ENCODE measurements around the gene AMBN.

DNA sequence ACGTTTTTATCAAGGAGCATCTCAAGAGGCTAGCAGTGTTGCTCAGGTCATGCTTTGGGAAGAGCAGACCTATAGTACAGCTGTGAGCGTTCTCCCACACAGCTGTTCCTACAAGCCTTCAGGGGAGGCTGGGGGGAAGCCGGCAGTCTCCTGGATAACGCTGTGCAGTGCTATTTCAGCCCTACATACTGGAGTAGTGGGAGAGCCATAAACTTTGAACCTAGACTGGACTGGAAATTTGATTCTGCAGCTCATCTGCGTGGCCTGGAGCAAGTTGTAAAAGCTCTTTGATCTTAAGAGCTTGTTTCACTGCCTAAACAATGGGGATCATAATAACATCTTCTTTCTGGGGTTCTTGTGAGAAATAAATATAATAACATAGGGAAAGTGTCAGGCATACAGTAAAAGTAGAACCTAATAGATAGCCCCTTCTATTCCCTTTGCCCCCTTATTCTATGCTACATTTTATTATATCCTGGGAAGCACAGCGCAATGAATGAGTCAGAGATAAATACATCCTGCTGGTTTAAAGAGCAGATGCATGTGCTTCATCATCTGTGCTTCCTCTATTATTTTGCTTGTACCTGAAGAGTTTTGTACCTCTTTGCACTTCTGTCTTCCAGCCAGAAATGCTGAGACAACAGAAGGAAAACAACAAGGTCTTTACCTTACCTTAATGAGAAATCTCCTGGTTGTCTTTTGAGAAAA lies 14.7 kb upstream of the AMBN start:
- no peak for TF ChIP-seq NFIC (IDR thresholded peaks at IDR 0.05)
- TF ChIP-seq YY1 (IDR thresholded peaks at IDR 0.05; ENCODE audit: low read depth), result no peak
- no peak for TF ChIP-seq RAD21 (IDR thresholded peaks at IDR 0.05; ENCODE audit: low read depth)
- TF ChIP-seq, protein P1, sequence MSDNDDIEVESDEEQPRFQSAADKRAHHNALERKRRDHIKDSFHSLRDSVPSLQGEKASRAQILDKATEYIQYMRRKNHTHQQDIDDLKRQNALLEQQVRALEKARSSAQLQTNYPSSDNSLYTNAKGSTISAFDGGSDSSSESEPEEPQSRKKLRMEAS (IDR thresholded peaks at IDR 0.05), result no peak
- no peak for TF ChIP-seq EP300 (IDR thresholded peaks at IDR 0.05; ENCODE audit: borderline replicate concordance)
- no peak for TF ChIP-seq CREB1 (IDR thresholded peaks at IDR 0.05; ENCODE audit: low read depth)
- TF ChIP-seq TEAD4 (IDR thresholded peaks at IDR 0.05), result no peak
- no peak for TF ChIP-seq ZBTB7A (IDR thresholded peaks at IDR 0.05; ENCODE audit: low read depth)
- TF ChIP-seq, protein P2, sequence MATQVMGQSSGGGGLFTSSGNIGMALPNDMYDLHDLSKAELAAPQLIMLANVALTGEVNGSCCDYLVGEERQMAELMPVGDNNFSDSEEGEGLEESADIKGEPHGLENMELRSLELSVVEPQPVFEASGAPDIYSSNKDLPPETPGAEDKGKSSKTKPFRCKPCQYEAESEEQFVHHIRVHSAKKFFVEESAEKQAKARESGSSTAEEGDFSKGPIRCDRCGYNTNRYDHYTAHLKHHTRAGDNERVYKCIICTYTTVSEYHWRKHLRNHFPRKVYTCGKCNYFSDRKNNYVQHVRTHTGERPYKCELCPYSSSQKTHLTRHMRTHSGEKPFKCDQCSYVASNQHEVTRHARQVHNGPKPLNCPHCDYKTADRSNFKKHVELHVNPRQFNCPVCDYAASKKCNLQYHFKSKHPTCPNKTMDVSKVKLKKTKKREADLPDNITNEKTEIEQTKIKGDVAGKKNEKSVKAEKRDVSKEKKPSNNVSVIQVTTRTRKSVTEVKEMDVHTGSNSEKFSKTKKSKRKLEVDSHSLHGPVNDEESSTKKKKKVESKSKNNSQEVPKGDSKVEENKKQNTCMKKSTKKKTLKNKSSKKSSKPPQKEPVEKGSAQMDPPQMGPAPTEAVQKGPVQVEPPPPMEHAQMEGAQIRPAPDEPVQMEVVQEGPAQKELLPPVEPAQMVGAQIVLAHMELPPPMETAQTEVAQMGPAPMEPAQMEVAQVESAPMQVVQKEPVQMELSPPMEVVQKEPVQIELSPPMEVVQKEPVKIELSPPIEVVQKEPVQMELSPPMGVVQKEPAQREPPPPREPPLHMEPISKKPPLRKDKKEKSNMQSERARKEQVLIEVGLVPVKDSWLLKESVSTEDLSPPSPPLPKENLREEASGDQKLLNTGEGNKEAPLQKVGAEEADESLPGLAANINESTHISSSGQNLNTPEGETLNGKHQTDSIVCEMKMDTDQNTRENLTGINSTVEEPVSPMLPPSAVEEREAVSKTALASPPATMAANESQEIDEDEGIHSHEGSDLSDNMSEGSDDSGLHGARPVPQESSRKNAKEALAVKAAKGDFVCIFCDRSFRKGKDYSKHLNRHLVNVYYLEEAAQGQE (IDR thresholded peaks at IDR 0.05; ENCODE audit: low read depth), result no peak
- no peak for TF ChIP-seq FOXM1 (IDR thresholded peaks at IDR 0.05; ENCODE audit: borderline replicate concordance, low read depth)

Data from Ishikawa (cell line).